DMS79 (cell line): Measurements from ENCODE around the gene GMPR.

Experiments used
- DNase-seq: peaks from one replicate; lab custom pipeline; 2025; lab: John Stamatoyannopoulos, UW

The GMPR gene

GRCh38 chr6:16302721-16303552, 64.5 kb downstream of the GMPR start:
- no peak for DNase-seq

GRCh38 chr6:16305246-16305725, 66.9 kb downstream of the GMPR start:
- no peak for DNase-seq

- no peak for DNase-seq
These were observed 67.4 kb downstream of the GMPR start for GRCh38 chr6:16305788-16306187.

- DNase-seq = no peak
These were observed 67.9 kb downstream of the GMPR start for GRCh38 chr6:16306334-16306733.

- DNase-seq = no peak
These were observed 73.4 kb downstream of the GMPR start for GRCh38 chr6:16311763-16312162.

GRCh38 chr6:16313732-16314131, 75.3 kb downstream of the GMPR start:
- DNase-seq = no peak

- DNase-seq = no peak
These were observed 75.9 kb downstream of the GMPR start for GRCh38 chr6:16314296-16314695.

GRCh38 chr6:16316741-16317251, 78.4 kb downstream of the GMPR start:
- no peak for DNase-seq

- DNase-seq = no peak
These were observed 80.2 kb downstream of the GMPR start for GRCh38 chr6:16318538-16318937.

GRCh38 chr6:16318953-16319720, 80.8 kb downstream of the GMPR start:
- DNase-seq = no peak

- no peak for DNase-seq
These were observed 81.6 kb downstream of the GMPR start for GRCh38 chr6:16319813-16320532.

GRCh38 chr6:16320533-16321340, 82.3 kb downstream of the GMPR start:
- no peak for DNase-seq

- no peak for DNase-seq
These were observed 82.9 kb downstream of the GMPR start for GRCh38 chr6:16321341-16321710.

- no peak for DNase-seq
These were observed 83.4 kb downstream of the GMPR start for GRCh38 chr6:16321826-16322225.

- no peak for DNase-seq
These were observed 84.4 kb downstream of the GMPR start for GRCh38 chr6:16322666-16323312.

GRCh38 chr6:16324184-16324583, 85.8 kb downstream of the GMPR start:
- DNase-seq = no peak

GRCh38 chr6:16324606-16325225, 86.3 kb downstream of the GMPR start:
- no peak for DNase-seq

- no peak for DNase-seq
These were observed 88.1 kb downstream of the GMPR start for GRCh38 chr6:16326531-16326930.

- DNase-seq = no peak
These were observed 88.8 kb downstream of the GMPR start for GRCh38 chr6:16326971-16327776.
